GM13977 (cell line): ENCODE data around the gene NLRP1.

Source experiments
- DNase-seq: peaks from one replicate; pipeline ENCODE4 v3.0.0; 2012; ENCODE audit warnings: low spot score
- CTCF ChIP-seq: IDR thresholded peaks from 2 replicates; pipeline ENCODE4 v1.5.1; 2012; ENCODE audit warnings: mild to moderate bottlenecking, control low read depth; ENCODE audit not compliant: insufficient read depth; ENCODE audit errors: extremely low read depth, missing control alignments
- in situ Hi-C: fragments of 300-500 bp; cut with MboI; formaldehyde crosslinking; loops from one replicate; pipeline ENCODE4 v1.12.0; 2022; ENCODE audit warnings: low sequenced_read_pairs, low pct_unique_long_range_greater_than_20kb, mixed read lengths, inconsistent platforms; ENCODE audit not compliant: unreplicated experiment

Gene NLRP1

GRCh38 chr17:5511401-5512225, 72.7 kb downstream of the NLRP1 start:
- no peak for TF ChIP-seq CTCF
- in situ Hi-C loops, result no loop called here
- no peak for DNase-seq

- no peak for DNase-seq
- in situ Hi-C loops, result no loop called here
- TF ChIP-seq CTCF, result no peak
Observed at GRCh38 chr17:5510771-5511170, 73.5 kb downstream of the NLRP1 start.

GRCh38 chr17:5509482-5509881, 74.8 kb downstream of the NLRP1 start:
- no peak for DNase-seq
- no peak for TF ChIP-seq CTCF
- in situ Hi-C loops, result no loop called here

GRCh38 chr17:5508810-5509209, 75.5 kb downstream of the NLRP1 start:
- TF ChIP-seq CTCF, result no peak
- no peak for DNase-seq
- in situ Hi-C loops, result no loop called here

GRCh38 chr17:5506307-5506706, 78.0 kb downstream of the NLRP1 start:
- in situ Hi-C loops, result no loop called here
- TF ChIP-seq CTCF, result no peak
- no peak for DNase-seq

GRCh38 chr17:5502552-5502951, 81.8 kb downstream of the NLRP1 start:
- no peak for DNase-seq
- in situ Hi-C loops, result no loop called here
- TF ChIP-seq CTCF, result no peak

GRCh38 chr17:5501685-5502084, 82.6 kb downstream of the NLRP1 start:
- in situ Hi-C loops, result no loop called here
- DNase-seq, result no peak
- no peak for TF ChIP-seq CTCF
